Measurements from ENCODE around the gene KIF16B.

- TF ChIP-seq CTCF (IDR thresholded peaks at IDR 0.05; ENCODE audit: poor library complexity): no peak
- TF ChIP-seq EZH2 (IDR thresholded peaks at IDR 0.05; ENCODE audit: borderline replicate concordance): no peak
Observed at GRCh38 chr20:16539280-16540021, 33.8 kb downstream of the KIF16B start.

Data from hepatocyte (in vitro differentiated cells).